HG03378 (cell line): ENCODE measurements around the gene RAPGEF5.

Experiments used
- ATAC-seq: cut with Tn5 transposase; IDR thresholded peaks from one replicate; pipeline ENCODE4 v1.9.1; 2021; ENCODE audit warnings: mild to moderate bottlenecking, moderate library complexity; ENCODE audit not compliant: unreplicated experiment

Gene RAPGEF5

DNA sequence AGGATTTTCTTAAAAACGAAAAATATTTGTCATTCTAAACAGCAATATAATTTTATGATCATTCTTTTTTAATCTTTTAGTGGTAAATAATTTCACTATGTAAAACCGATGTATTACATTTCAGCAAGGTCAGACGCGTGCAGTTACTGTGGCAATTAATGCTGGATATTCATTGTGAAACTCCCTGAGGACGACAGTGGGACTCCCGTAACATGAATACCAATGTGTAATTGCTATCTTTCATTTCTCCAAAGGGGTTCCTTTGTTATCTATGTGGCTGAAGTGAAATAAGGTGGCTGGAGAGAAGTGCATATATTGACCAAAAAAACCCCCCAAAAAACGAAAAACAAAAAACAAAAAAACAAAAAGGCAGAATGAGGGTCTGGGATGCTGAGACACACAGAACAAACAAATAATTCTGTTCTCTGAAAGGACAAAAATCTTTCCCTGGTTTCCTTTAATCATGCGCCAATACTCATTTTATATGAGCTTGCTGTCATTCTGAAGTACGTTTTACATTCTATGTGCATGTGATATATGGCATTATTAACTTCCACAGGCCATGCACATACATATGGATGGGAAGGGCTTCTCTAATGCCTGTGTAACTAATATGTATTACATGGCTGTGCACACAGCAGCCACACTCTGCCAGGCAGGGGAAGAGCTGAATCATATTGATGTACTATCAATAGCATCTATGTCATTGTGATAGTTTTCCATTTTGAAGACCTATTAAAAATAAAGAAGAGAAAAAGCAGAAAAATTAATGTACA is 161.4 kb downstream of the RAPGEF5 start:
- ATAC-seq = no peak

DNA sequence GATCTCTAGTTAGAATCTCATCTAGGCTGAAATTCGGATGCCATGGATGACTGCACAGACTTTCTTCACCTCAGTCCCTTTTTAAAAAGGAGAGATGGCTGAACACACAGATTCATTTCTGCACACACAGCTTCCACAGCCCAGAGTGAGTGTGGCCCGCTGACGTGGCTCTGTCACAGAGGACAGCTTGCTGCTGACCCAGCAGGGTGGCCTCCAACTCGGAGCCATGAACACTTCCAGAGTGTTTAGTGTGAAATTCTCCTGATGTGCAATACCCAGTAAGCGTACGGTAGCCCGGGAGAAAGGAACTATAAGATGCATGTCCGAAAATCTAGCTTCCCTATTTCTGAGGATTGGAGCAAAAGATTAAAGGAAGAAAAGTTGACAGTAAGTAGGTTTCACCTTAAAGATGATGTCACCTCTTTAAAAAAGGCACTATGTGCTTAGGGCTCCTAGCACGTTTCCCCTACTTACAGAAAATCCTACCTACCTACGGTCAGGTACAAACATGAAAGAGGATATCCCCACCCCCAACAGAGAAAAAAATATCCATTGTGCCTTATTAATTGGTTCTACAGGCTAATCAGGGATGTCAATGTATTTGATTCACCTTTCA is 162.2 kb downstream of the RAPGEF5 start:
- ATAC-seq = no peak

DNA sequence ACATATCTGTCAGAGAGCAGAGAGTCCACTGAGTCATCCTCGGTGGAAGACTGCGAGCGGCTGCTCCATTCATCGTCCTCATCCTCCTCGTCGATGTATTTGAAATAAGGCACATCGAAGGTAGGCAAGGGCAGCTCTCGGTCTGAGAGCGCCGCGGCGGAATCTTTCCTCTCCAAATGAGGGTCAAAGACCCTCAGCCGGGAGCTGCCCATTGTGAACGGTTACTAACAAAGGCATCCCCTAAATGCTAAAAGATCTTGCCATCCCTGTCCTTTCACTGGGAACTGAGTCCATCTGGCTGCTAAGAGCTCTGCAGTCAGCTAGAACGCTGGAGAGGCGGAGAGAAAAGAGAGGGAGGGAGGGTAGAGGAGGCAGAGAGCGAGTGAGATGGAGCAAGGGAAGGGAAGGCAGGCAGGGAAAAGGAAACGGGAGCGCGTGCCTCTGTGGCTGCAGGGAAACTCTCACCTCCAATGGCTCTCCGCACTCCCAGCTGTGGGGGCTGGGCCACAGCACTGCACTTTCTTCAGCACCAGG is 163.4 kb downstream of the RAPGEF5 start:
- no peak for ATAC-seq

- no peak for ATAC-seq
These were observed 164.2 kb downstream of the RAPGEF5 start for GRCh38 chr7:22192801-22193200.

DNA sequence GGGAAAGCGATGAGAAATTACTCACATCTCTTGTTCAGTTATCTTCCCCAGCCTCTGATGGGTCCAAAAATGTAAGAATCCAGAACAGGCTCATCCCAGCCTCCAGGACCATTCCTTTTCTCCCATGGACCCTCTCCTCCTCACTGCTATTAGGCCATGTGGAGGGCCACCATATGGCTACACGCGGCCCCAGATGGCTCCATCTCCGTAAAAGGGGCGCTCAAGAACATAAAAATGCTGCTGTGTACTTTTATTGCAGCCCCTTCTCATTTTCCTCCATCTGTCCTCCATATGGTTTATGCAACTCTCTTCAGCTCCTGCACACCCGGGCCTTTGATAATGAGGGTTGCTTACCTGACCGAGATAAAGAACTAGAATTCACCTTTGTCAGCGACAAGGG is 166.2 kb downstream of the RAPGEF5 start:
- ATAC-seq = no peak

- ATAC-seq = no peak
These were observed 167.2 kb downstream of the RAPGEF5 start for GRCh38 chr7:22189741-22190140.

DNA sequence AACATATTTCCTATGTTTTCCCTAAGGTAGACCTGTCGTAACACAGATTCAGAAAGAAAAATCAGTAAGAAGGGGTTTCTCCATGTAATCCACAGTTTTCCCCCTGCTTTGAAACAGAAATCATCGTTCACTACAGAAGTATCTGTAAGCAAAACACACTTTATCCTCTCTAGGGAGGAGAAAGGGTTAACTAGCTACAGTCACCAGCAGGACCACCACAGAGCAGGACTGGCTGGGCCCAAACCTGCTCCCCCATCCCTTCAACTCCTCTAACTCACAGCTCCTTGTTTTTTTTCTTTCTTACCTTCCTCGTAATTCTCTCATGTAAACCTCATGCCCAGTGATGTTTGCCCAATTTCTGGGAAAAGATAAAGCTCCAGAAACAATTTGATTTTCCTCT is 167.7 kb downstream of the RAPGEF5 start:
- ATAC-seq = no peak

- no peak for ATAC-seq
These were observed 169.1 kb downstream of the RAPGEF5 start for GRCh38 chr7:22187691-22188348.

GRCh38 chr7:22185559-22185958 is 171.4 kb downstream of the RAPGEF5 start:
- ATAC-seq = no peak

- no peak for ATAC-seq
These were observed 172.3 kb downstream of the RAPGEF5 start for GRCh38 chr7:22184549-22185199.

- ATAC-seq = no peak
These were observed 173.3 kb downstream of the RAPGEF5 start for GRCh38 chr7:22183522-22184280.

DNA sequence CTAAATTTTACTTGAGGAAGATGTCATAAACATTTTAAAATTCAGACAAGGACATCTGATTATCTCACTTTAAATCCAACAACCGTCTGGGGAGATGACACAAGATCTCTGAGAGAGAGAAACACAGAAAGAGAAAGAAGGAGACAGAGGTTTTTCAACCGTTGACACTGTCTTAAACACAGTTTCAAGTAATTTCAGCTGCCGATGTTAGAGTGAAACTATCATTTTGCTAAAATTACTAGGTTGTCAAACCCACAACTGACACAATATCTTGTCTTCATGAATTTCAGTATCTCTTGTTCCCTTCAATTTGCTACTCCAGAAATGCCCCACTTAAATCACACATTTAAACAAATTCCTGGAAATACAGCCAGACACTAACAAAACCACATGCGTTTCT is 174.8 kb downstream of the RAPGEF5 start:
- ATAC-seq = no peak

GRCh38 chr7:22181663-22182062 is 175.3 kb downstream of the RAPGEF5 start:
- no peak for ATAC-seq

DNA sequence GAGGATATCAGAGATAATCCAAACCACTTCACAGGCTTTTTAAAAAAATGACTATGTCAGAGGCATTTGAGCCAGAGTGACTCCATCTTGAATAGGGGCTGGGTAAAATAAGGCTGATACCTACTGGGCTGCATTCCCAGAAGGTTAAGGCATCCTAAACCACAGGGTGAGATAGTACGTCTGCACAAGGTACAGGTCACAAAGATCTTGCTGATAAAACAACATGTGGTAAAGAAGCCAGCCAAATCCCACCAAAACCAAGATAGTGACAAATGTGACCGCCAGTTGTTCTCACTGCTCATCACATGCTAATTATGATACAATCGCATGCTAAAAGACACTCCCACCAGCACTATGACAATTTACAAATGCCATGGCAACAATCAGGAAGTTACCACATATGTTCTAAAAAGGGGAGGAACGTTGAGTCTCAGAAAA is 177.5 kb downstream of the RAPGEF5 start:
- no peak for ATAC-seq

GRCh38 chr7:22178735-22179134 is 178.2 kb downstream of the RAPGEF5 start:
- no peak for ATAC-seq

- no peak for ATAC-seq
These were observed 180.1 kb downstream of the RAPGEF5 start for GRCh38 chr7:22176791-22177412.

DNA sequence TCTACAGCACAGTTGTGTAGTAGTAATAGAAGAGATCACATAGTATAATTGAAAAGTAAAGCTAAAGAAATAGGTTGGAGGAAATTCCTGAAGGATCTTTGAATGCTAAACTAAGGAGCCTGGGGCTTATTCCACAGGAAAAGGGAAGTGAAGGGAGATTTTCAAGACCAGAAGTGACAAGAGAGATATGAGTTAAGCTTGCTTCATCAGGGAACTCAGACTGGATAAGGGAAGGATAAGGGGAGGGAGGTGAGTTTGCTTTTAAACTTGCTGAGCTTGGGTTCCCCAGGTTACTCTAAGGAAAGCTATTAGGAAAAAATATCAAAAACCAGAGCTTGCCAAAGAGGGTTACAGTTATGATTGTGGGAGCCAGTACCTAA is 182.4 kb downstream of the RAPGEF5 start:
- ATAC-seq = no peak

GRCh38 chr7:22173685-22174573 is 183.0 kb downstream of the RAPGEF5 start:
- ATAC-seq = peak; percentile 98

DNA sequence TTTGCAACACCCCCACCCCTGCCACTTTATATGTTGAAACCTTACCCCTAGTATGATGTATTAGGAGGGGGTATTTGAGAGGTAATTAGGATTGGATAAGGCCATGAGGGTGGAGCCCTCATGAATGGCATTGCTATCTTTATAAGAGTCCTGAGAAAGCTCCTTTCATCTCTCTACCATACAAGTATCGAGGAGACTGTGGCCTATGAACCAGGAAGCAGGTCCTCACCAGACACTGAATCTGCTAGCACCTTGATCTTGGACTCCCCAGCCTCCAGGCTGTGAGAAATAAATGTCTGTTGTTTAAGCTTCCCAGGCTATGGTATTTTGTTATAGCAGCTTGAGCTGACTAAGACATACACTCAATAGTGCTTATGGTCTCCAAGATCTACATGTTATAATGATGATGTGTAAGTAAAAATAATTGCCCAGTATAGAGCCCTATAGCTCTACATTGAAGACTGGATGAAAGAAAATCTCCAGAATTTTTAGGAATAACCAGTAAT is 188.8 kb downstream of the RAPGEF5 start:
- no peak for ATAC-seq
